Activated B cell treated with CpG ODN at 0.5 μM for 24 hours (primary cell): Measurements from ENCODE around the gene FHIP1B. TPM values are rescaled to one million over a fixed set of nuclear protein-coding genes. Genes with fewer than 3 reads are reported as not detected.

ENCODE experiments used
- ATAC-seq: fragments of 200-7000 bp; cut with Tn5 transposase; one replicate; pipeline ENCODE4 v1.10.0; 2021; ENCODE audit warnings: low read depth, mild to moderate bottlenecking, moderate library complexity
- CTCF ChIA-PET: fragments of 350-600 bp; sonication (Branson Sonifier 250); formaldehyde crosslinking; loops from one replicate; lab custom pipeline; 2021; ENCODE audit warnings: antibody characterized with exemption; lab: Charles Lee
- POLR2A ChIA-PET: fragments of 350-600 bp; sonication (Branson Sonifier 250); formaldehyde crosslinking; loops from one replicate; lab custom pipeline; 2021; ENCODE audit warnings: antibody characterized with exemption; lab: Charles Lee
- DNase-seq: peaks from one replicate; pipeline ENCODE4 v3.0.0; 2022
- H3K27ac Mint-ChIP-seq: one replicate; pipeline ENCODE4 v1.8.0; 2020; ENCODE audit warnings: mixed read lengths
- H3K27me3 Mint-ChIP-seq: one replicate; pipeline ENCODE4 v1.8.0; 2021; ENCODE audit warnings: mixed read lengths
- H3K36me3 Mint-ChIP-seq: one replicate; pipeline ENCODE4 v1.8.0; 2021; ENCODE audit warnings: low read depth, mixed read lengths
- H3K4me1 Mint-ChIP-seq: one replicate; pipeline ENCODE4 v1.8.0; 2021; ENCODE audit warnings: mixed read lengths
- H3K4me3 Mint-ChIP-seq: one replicate; pipeline ENCODE4 v1.8.0; 2020; ENCODE audit warnings: mild to moderate bottlenecking, mixed read lengths
- H3K9me3 Mint-ChIP-seq: one replicate; pipeline ENCODE4 v1.8.0; 2020; ENCODE audit warnings: mixed read lengths
- CTCF ChIP-seq: fragments of 200-600 bp; IDR thresholded peaks from one replicate; pipeline ENCODE4 v1.8.0; 2022; ENCODE audit warnings: antibody characterized with exemption, mild to moderate bottlenecking
- intact Hi-C: fragments of 100-400 bp; cut with micrococcal nuclease; formaldehyde crosslinking; loops from one replicate; pipeline ENCODE4 v1.15.1; 2024
- total RNA-seq: library from RNA; stranded (reverse); gene quantifications from 2 replicates; pipeline ENCODE4 v1.2.3, GENCODE V29; 2022

The FHIP1B gene
- total RNA-seq, 1 donor from 2014 or later, result 32.8 TPM

GRCh38 chr11:6205366-6205765 is 29.1 kb downstream of the FHIP1B start, which contains the start of gene C11orf42:
C11orf42 (plus strand) TSS chr11:6205557; CDS start chr11:6205616, 59 bp downstream.
- H3K9me3 Mint-ChIP-seq, result no peaks in the 10 kb centered on the region
- no peaks in the 10 kb centered on the region for H3K27me3 Mint-ChIP-seq
- intact Hi-C loops, result no loop called here
- ChIA-PET POLR2A (no interaction called here), CTCF (no interaction called here)
- peaks cover 11% of the 10 kb centered on the region for H3K4me1 Mint-ChIP-seq
- no peak for TF ChIP-seq CTCF
- DNase-seq (no peak), ATAC-seq (no peak)
- peaks cover 49% of the 10 kb centered on the region for H3K36me3 Mint-ChIP-seq
- H3K4me3 Mint-ChIP-seq, result no peak within 1 kb of the TSS
- H3K27ac Mint-ChIP-seq, result no peak within 1 kb of the TSS

- intact Hi-C loops, result no loop called here
- Mint-ChIP-seq H3K27me3 (no peaks in the 10 kb centered on the region), H3K4me1 (peaks cover 11% of the 10 kb centered on the region), H3K9me3 (no peaks in the 10 kb centered on the region), H3K4me3 (no peak overlapping the region), H3K27ac (no peak overlapping the region), H3K36me3 (peaks cover 44% of the 10 kb centered on the region)
- ChIA-PET CTCF (no interaction called here), POLR2A (no interaction called here)
- DNase-seq (no peak), ATAC-seq (no peak)
- no peak for TF ChIP-seq CTCF
These were observed 29.7 kb downstream of the FHIP1B start for GRCh38 chr11:6204706-6205105.

- DNase-seq (no peak), ATAC-seq (no peak)
- no peaks in the 10 kb centered on the region for H3K9me3 Mint-ChIP-seq
- H3K27me3 Mint-ChIP-seq, result no peaks in the 10 kb centered on the region
- no peak overlapping the region for H3K27ac Mint-ChIP-seq
- no peak overlapping the region for H3K4me3 Mint-ChIP-seq
- ChIA-PET POLR2A (no interaction called here), CTCF (no interaction called here)
- H3K4me1 Mint-ChIP-seq, result peaks cover 11% of the 10 kb centered on the region
- no peak for TF ChIP-seq CTCF
- intact Hi-C loops, result no loop called here
- peaks cover 31% of the 10 kb centered on the region for H3K36me3 Mint-ChIP-seq
These were observed 31.1 kb downstream of the FHIP1B start for GRCh38 chr11:6203327-6203726.

- ATAC-seq (no peak), DNase-seq (no peak)
- no peak overlapping the region for H3K4me3 Mint-ChIP-seq
- H3K36me3 Mint-ChIP-seq, result peaks cover 20% of the 10 kb centered on the region
- POLR2A ChIA-PET, result no interaction called here
- no peaks in the 10 kb centered on the region for H3K27me3 Mint-ChIP-seq
- CTCF ChIA-PET, result no interaction called here
- TF ChIP-seq CTCF, result no peak
- intact Hi-C loops, result no loop called here
- H3K4me1 Mint-ChIP-seq, result peaks cover 11% of the 10 kb centered on the region
- no peaks in the 10 kb centered on the region for H3K9me3 Mint-ChIP-seq
- H3K27ac Mint-ChIP-seq, result no peak overlapping the region
These were observed 32.4 kb downstream of the FHIP1B start for GRCh38 chr11:6202041-6202440.

- Mint-ChIP-seq H3K36me3 (peaks cover 16% of the 10 kb centered on the region), H3K27me3 (no peaks in the 10 kb centered on the region), H3K27ac (no peak overlapping the region), H3K9me3 (no peaks in the 10 kb centered on the region), H3K4me1 (peaks cover 11% of the 10 kb centered on the region), H3K4me3 (no peak overlapping the region)
- no peak for TF ChIP-seq CTCF
- intact Hi-C loops, result no loop called here
- no peak for ATAC-seq
- ChIA-PET CTCF (no interaction called here), POLR2A (no interaction called here)
- no peak for DNase-seq
These were observed 33.0 kb downstream of the FHIP1B start for GRCh38 chr11:6201481-6201880.
